Ramos (cell line): ENCODE results near the gene FAM229A.
"Not testable (repeated sequence)": the region's sequence is repeated elsewhere in the genome, so short reads cannot be mapped to it uniquely, and the experiment has no call there.

Source experiments
- in situ Hi-C: fragments of 300-500 bp; cut with MboI; formaldehyde crosslinking; loops from one replicate; pipeline ENCODE4 v1.14.3; 2022; ENCODE audit warnings: low sequenced_read_pairs; ENCODE audit not compliant: unreplicated experiment

The FAM229A gene

GRCh38 chr1:32362474-32363313 is at the start of gene FAM229A, which contains the start of gene TSSK3:
FAM229A (minus strand) TSS chr1:32362485; CDS start chr1:32362091, 394 bp downstream.
TSSK3 (plus strand) TSS chr1:32362539; CDS start chr1:32362702, 163 bp downstream.
- in situ Hi-C loops, result no loop called here

GRCh38 chr1:32411261-32411660 is 49.0 kb upstream of the FAM229A start:
- in situ Hi-C loops, result loop anchor here (5.0 kb wide), 1 partner anchor 194 kb away; no protein-coding TSS in a partner anchor

- in situ Hi-C loops, result no loop called here
Observed at GRCh38 chr1:32406629-32407111, 44.4 kb upstream of the FAM229A start.

GRCh38 chr1:32405672-32406467 is 43.6 kb upstream of the FAM229A start:
- in situ Hi-C loops, result no loop called here

- in situ Hi-C loops, result no loop called here
Observed at GRCh38 chr1:32404946-32405345, 42.7 kb upstream of the FAM229A start.

- in situ Hi-C loops, result no loop called here
Observed at GRCh38 chr1:32400876-32401631, 38.8 kb upstream of the FAM229A start.

GRCh38 chr1:32399843-32400242 is 37.6 kb upstream of the FAM229A start:
- in situ Hi-C loops, result no loop called here

- in situ Hi-C loops, result no loop called here
Observed at GRCh38 chr1:32398401-32398800, 36.1 kb upstream of the FAM229A start.

- in situ Hi-C loops, result not testable (repeated sequence)
Observed at GRCh38 chr1:32396524-32396923, 34.2 kb upstream of the FAM229A start.

GRCh38 chr1:32394890-32395432 is 32.7 kb upstream of the FAM229A start:
- in situ Hi-C loops, result no loop called here

- in situ Hi-C loops, result no loop called here
Observed at GRCh38 chr1:32394141-32394889, 32.0 kb upstream of the FAM229A start, which contains the start of gene BSDC1. BSDC1 (minus strand) TSS chr1:32394441; CDS start chr1:32394414, 27 bp downstream.

GRCh38 chr1:32393832-32394140 is 31.5 kb upstream of the FAM229A start:
- in situ Hi-C loops, result no loop called here

GRCh38 chr1:32393136-32393535 is 30.9 kb upstream of the FAM229A start:
- in situ Hi-C loops, result no loop called here

- in situ Hi-C loops, result no loop called here
Observed at GRCh38 chr1:32392325-32392724, 30.0 kb upstream of the FAM229A start.

- in situ Hi-C loops, result no loop called here
Observed at GRCh38 chr1:32390904-32391870, 28.9 kb upstream of the FAM229A start.

GRCh38 chr1:32388641-32389040 is 26.4 kb upstream of the FAM229A start:
- in situ Hi-C loops, result no loop called here

- in situ Hi-C loops, result no loop called here
Observed at GRCh38 chr1:32386676-32387392, 24.5 kb upstream of the FAM229A start.

GRCh38 chr1:32380057-32380456 is 17.8 kb upstream of the FAM229A start:
- in situ Hi-C loops, result no loop called here
